SK-N-SH (cell line): ENCODE measurements around the gene NFASC. TPM values are rescaled to one million over a fixed set of nuclear protein-coding genes. Genes with fewer than 3 reads are reported as not detected.

Experiments used
- CTCF ChIA-PET: fragments of 300-600, 350-600 bp; formaldehyde crosslinking; extraction: SDS; loops from one replicate; lab custom pipeline; 2021; lab: Yijun Ruan, JAX
- POLR2A ChIA-PET: fragments of 350-600 bp; sonication (Branson Sonifier 250); formaldehyde crosslinking; extraction: SDS; loops from one replicate; lab custom pipeline; 2020; ENCODE audit warnings: antibody characterized with exemption, inconsistent platforms; lab: Yijun Ruan, JAX
- DNase-seq: peaks from one replicate; pipeline ENCODE4 v3.0.0; 2012
- H2AFZ ChIP-seq: fragments of 200-600 bp; sonication (generic); 2 replicates; pipeline ENCODE4 v1.8.1; 2016; ENCODE audit warnings: antibody characterized with exemption, mild to moderate bottlenecking, low read depth
- H3F3A ChIP-seq: fragments of 200-600 bp; sonication (generic); replicated peaks from 2 replicates; pipeline ENCODE3; 2016; ENCODE audit warnings: antibody characterized with exemption, mild to moderate bottlenecking; ENCODE audit not compliant: insufficient read depth
- H3K27ac ChIP-seq, 2 experiments: fragments of 200-500 bp in 1 of 2; fragments of 200-600 bp in 1 of 2; sonication (Bioruptor generic) in 1 of 2; sonication (generic), shearing (Covaris generic) in 1 of 2; 2 replicates each; pipeline versions ENCODE4 v1.5.1 to v1.6.1; 2014 to 2016; ENCODE audit warnings: low read depth in 2 of 2, inconsistent platforms in 1 of 2, low read length in 1 of 2, mild to moderate bottlenecking in 1 of 2, mixed read lengths in 1 of 2
- H3K27me3 ChIP-seq: fragments of 200-600 bp; sonication (generic), shearing (Covaris generic); 2 replicates; pipeline ENCODE4 v1.6.1; 2016; ENCODE audit warnings: mixed run types; ENCODE audit not compliant: insufficient read depth
- H3K36me3 ChIP-seq, 2 experiments: fragments of 200-500 bp in 1 of 2; fragments of 200-600 bp in 1 of 2; sonication (Bioruptor generic) in 1 of 2; sonication (generic) in 1 of 2; replicated peaks in 1 of 2; 2 replicates each; pipeline versions ENCODE3 to v1.5.1; 2014 to 2016; ENCODE audit warnings: low read length in 1 of 2, mild to moderate bottlenecking in 1 of 2; ENCODE audit not compliant: insufficient read depth in 2 of 2, control insufficient read depth in 1 of 2
- H3K4me1 ChIP-seq, 2 experiments: fragments of 200-500 bp in 1 of 2; fragments of 200-600 bp in 1 of 2; sonication (Bioruptor generic) in 1 of 2; sonication (generic), shearing (Covaris generic) in 1 of 2; 2 replicates each; pipeline versions ENCODE4 v1.5.1 to v1.6.1; 2014 to 2016; ENCODE audit warnings: low read depth in 1 of 2, low read length in 1 of 2, mixed run types in 1 of 2; ENCODE audit not compliant: insufficient read depth in 2 of 2, control insufficient read depth in 1 of 2
- H3K4me2 ChIP-seq: fragments of 200-600 bp; sonication (generic), shearing (Covaris generic); 2 replicates; pipeline ENCODE4 v1.6.1; 2017; ENCODE audit warnings: mixed run types
- H3K4me3 ChIP-seq, 2 experiments: fragments of 200-500 bp in 1 of 2; fragments of 200-600 bp in 1 of 2; sonication (Bioruptor generic) in 1 of 2; sonication (generic), shearing (Covaris generic) in 1 of 2; 2 replicates each; pipeline versions ENCODE4 v1.5.1 to v1.8.1; 2014 to 2016; ENCODE audit warnings: low read depth in 2 of 2, inconsistent platforms in 1 of 2, low read length in 1 of 2, mild to moderate bottlenecking in 1 of 2, mixed read lengths in 1 of 2, moderate library complexity in 1 of 2
- H3K79me2 ChIP-seq: fragments of 200-600 bp; sonication (generic); 2 replicates; pipeline ENCODE4 v1.8.1; 2017; ENCODE audit warnings: mild to moderate bottlenecking; ENCODE audit not compliant: insufficient read depth
- H3K9ac ChIP-seq: fragments of 200-600 bp; sonication (generic); 2 replicates; pipeline ENCODE4 v1.6.1; 2017; ENCODE audit warnings: mixed run types
- H3K9me2 ChIP-seq: fragments of 200-600 bp; sonication (generic); 2 replicates; pipeline ENCODE4 v1.6.1; 2017; ENCODE audit warnings: mixed run types
- H3K9me3 ChIP-seq: fragments of 200-600 bp; sonication (generic); 2 replicates; pipeline ENCODE4 v1.6.1; 2017; ENCODE audit warnings: mixed run types, mild to moderate bottlenecking, moderate library complexity
- H4K20me1 ChIP-seq: fragments of 200-600 bp; sonication (generic); 2 replicates; pipeline ENCODE4 v1.6.1; 2017; ENCODE audit warnings: mild to moderate bottlenecking, mixed run types; ENCODE audit not compliant: insufficient read depth
- CTCF ChIP-seq: fragments of 200-600 bp; sonication (generic); IDR thresholded peaks from 2 replicates; pipeline ENCODE4 v1.6.1; 2017; ENCODE audit warnings: antibody characterized with exemption, mild to moderate bottlenecking, moderate library complexity
- ELF1 ChIP-seq: IDR thresholded peaks from 2 replicates; pipeline ENCODE4 v1.4.0; 2012
- FOSL2 ChIP-seq: IDR thresholded peaks from 2 replicates; pipeline ENCODE4 v1.4.0; 2012; ENCODE audit warnings: low read depth, mild to moderate bottlenecking, moderate library complexity, borderline replicate concordance
- FOXM1 ChIP-seq: IDR thresholded peaks from 2 replicates; pipeline ENCODE4 v1.4.0; 2012; ENCODE audit warnings: low read depth, mild to moderate bottlenecking
- GATA2 ChIP-seq: sonication (generic); formaldehyde crosslinking; IDR thresholded peaks from 2 replicates; pipeline ENCODE4 v1.5.0; 2020; ENCODE audit warnings: mild to moderate bottlenecking, missing genetic modification reagents
- IRF3 ChIP-seq: fragments of 150-350 bp; IDR thresholded peaks from 2 replicates; pipeline ENCODE4 v1.6.1; 2016; ENCODE audit warnings: mild to moderate bottlenecking, low read depth, low read length
- JUND ChIP-seq: IDR thresholded peaks from 2 replicates; pipeline ENCODE4 v1.4.0; 2012
- MAX ChIP-seq: IDR thresholded peaks from 2 replicates; pipeline ENCODE4 v1.4.0; 2012; ENCODE audit warnings: low read depth
- MEF2A ChIP-seq: IDR thresholded peaks from 2 replicates; pipeline ENCODE4 v1.4.0; 2012; ENCODE audit warnings: low read depth, borderline replicate concordance
- MXI1 ChIP-seq: IDR thresholded peaks from 2 replicates; pipeline ENCODE4 v1.6.1; 2012; ENCODE audit warnings: mild to moderate bottlenecking, low read depth, low read length, improper control_type of control experiment
- POLR2AphosphoS5 ChIP-seq: IDR thresholded peaks from 2 replicates; pipeline ENCODE4 v1.6.1; 2012; ENCODE audit warnings: low read depth, low read length
- RXRA ChIP-seq: IDR thresholded peaks from 2 replicates; pipeline ENCODE4 v1.4.0; 2012; ENCODE audit warnings: low read depth, mild to moderate bottlenecking, borderline replicate concordance
- SMC3 ChIP-seq: IDR thresholded peaks from 2 replicates; pipeline ENCODE4 v1.6.1; 2012; ENCODE audit warnings: low read depth, low read length, improper control_type of control experiment
- TEAD4 ChIP-seq: IDR thresholded peaks from 2 replicates; pipeline ENCODE4 v1.4.0; 2012; ENCODE audit warnings: mild to moderate bottlenecking, borderline replicate concordance; ENCODE audit not compliant: insufficient read depth
- USF2 ChIP-seq: fragments of 150-350 bp; IDR thresholded peaks from 2 replicates; pipeline ENCODE4 v1.6.1; 2017; ENCODE audit warnings: antibody characterized with exemption, low read length, low read depth, borderline replicate concordance
- ZBTB33 ChIP-seq: IDR thresholded peaks from 2 replicates; pipeline ENCODE4 v1.4.0; 2012; ENCODE audit warnings: low read depth, borderline replicate concordance
- WGBS: methylation state at CpG from one replicate; pipeline ENCODE4 v1.1.6; 2017; ENCODE audit warnings: low lambda C conversion rate; 5-methylcytosine and 5-hydroxymethylcytosine counted together
- polyA plus RNA-seq, 3 experiments: library from polyadenylated mRNA; depleted of rRNA; stranded (reverse); fragments of >200 nt; gene quantifications; 2 replicates each; pipeline ENCODE4 v1.2.3, GENCODE V29; 2012

NFASC gene
- polyA plus RNA-seq, 1 of the 3 experiments (the other 2 are of a cell fraction), result 6.0 TPM

GRCh38 chr1:204959836-204960235 lies 89.2 kb downstream of the NFASC start:
- CTCF ChIA-PET, result interaction anchor here (1.0 to 3.2 kb wide), 5 partner anchors 10 to 152 kb away, joined by 3 to 15 read pairs (median 7); no protein-coding TSS in a partner anchor

More at GRCh38 chr1:204959836-204960235, 89.2 kb downstream of the NFASC start:
- H3K4me1 ChIP-seq, result no peaks in the 10 kb centered on the region; a peak in 1 of 4 replicates
- TF ChIP-seq TEAD4, result no peak
- TF ChIP-seq GATA2 (CRISPR knock-in tag), result no peak
- TF ChIP-seq MXI1, result no peak
- TF ChIP-seq CTCF, result no peak
- TF ChIP-seq USF2, result no peak
- TF ChIP-seq IRF3, result no peak
- no peak for TF ChIP-seq ZBTB33
- no peak for TF ChIP-seq FOXM1
- TF ChIP-seq JUND, result no peak
- no peak for TF ChIP-seq FOSL2
- TF ChIP-seq POLR2AphosphoS5, result no peak
- TF ChIP-seq RXRA, result no peak
- no peak for TF ChIP-seq SMC3
- no peak for TF ChIP-seq MAX
- no peak for TF ChIP-seq ELF1
- no peak for TF ChIP-seq MEF2A
- no peaks in the 10 kb centered on the region for H3F3A ChIP-seq
- no peaks in the 10 kb centered on the region for H4K20me1 ChIP-seq
- no peak overlapping the region for H2AFZ ChIP-seq
- POLR2A ChIA-PET, result no interaction called here
- H3K9me3 ChIP-seq, result no peaks in the 10 kb centered on the region
- no peaks in the 10 kb centered on the region for H3K36me3 ChIP-seq
- H3K27me3 ChIP-seq, result no peaks in the 10 kb centered on the region; the same call in none of the 2 replicates
- 83% methylated on average over 2 of the region's 2 CpGs for WGBS
- H3K27ac ChIP-seq, result no peak overlapping the region
- no peaks in the 10 kb centered on the region for H3K79me2 ChIP-seq
- no peak overlapping the region for H3K4me2 ChIP-seq
- DNase-seq, result no peak
- no peak overlapping the region for H3K9ac ChIP-seq
- no peaks in the 10 kb centered on the region for H3K9me2 ChIP-seq
- no peak overlapping the region for H3K4me3 ChIP-seq
